ENCODE results near the gene EPRS1.

GRCh38 chr1:220077887-220078286, 31.6 kb upstream of the EPRS1 start:
- TF ChIP-seq POLR2A (IDR thresholded peaks at IDR 0.05) (no peak), CTCF (IDR thresholded peaks at IDR 0.05) (no peak)
